Astrocyte of the cerebellum (primary cell): Measurements from ENCODE around the gene AGBL4.
A peak's percentile ranks its signal among the peaks of the same experiment; 100 is the strongest.
"Not testable (repeated sequence)": the region's sequence is repeated elsewhere in the genome, so short reads cannot be mapped to it uniquely, and the experiment has no call there.

Experiments
- DNase-seq: peaks from one replicate; pipeline ENCODE4 v3.0.0-alpha.2; 2011; ENCODE audit warnings: low read depth
- H3K4me3 ChIP-seq: 2 replicates; pipeline ENCODE4 v1.5.1; 2011; ENCODE audit warnings: mild to moderate bottlenecking, low read depth, low read length, moderate library complexity
- in situ Hi-C: cut with HindIII; loops from 2 replicates; pipeline ENCODE4 v1.10.0; 2017; ENCODE audit warnings: low sequenced_read_pairs
- TF ChIP-seq, protein P1 (sequence below): IDR thresholded peaks from 2 replicates; pipeline ENCODE4 v1.5.1; 2012; ENCODE audit warnings: low read length, low read depth, moderate library complexity, mild to moderate bottlenecking; ENCODE audit errors: missing control alignments

The AGBL4 gene

DNA sequence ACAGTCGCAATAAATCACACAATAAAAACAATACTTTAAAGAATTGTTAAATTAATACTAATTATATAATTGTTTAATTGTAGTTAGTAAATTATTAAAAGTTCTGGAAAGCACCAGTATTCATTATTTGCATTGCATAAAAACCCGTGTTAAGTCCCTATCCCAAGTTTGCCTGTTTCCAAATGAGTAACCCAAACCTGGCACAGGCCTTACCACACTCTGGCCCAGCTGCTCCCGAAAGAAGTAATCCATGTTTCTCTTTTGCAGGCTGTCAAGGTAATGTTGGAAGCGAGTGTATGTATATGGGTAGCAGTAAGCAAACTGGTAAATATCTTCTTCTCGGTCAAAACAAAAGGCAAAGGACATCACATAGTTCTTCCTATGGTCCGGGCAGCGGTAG lies 978.4 kb downstream of the AGBL4 start:
- TF ChIP-seq, protein P1, sequence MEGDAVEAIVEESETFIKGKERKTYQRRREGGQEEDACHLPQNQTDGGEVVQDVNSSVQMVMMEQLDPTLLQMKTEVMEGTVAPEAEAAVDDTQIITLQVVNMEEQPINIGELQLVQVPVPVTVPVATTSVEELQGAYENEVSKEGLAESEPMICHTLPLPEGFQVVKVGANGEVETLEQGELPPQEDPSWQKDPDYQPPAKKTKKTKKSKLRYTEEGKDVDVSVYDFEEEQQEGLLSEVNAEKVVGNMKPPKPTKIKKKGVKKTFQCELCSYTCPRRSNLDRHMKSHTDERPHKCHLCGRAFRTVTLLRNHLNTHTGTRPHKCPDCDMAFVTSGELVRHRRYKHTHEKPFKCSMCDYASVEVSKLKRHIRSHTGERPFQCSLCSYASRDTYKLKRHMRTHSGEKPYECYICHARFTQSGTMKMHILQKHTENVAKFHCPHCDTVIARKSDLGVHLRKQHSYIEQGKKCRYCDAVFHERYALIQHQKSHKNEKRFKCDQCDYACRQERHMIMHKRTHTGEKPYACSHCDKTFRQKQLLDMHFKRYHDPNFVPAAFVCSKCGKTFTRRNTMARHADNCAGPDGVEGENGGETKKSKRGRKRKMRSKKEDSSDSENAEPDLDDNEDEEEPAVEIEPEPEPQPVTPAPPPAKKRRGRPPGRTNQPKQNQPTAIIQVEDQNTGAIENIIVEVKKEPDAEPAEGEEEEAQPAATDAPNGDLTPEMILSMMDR: no peak
- H3K4me3 ChIP-seq: no peak overlapping the region
- DNase-seq: no peak
- in situ Hi-C loops: no loop called here

GRCh38 chr1:49036700-49037099 lies 987.1 kb downstream of the AGBL4 start:
- TF ChIP-seq, protein P1: peak; percentile 10
- in situ Hi-C loops: no loop called here
- no peak overlapping the region for H3K4me3 ChIP-seq
- DNase-seq: no peak

GRCh38 chr1:49028396-49028795 lies 995.4 kb downstream of the AGBL4 start:
- TF ChIP-seq, protein P1: no peak
- in situ Hi-C loops: no loop called here
- no peak overlapping the region for H3K4me3 ChIP-seq
- no peak for DNase-seq

- H3K4me3 ChIP-seq: no peak overlapping the region
- in situ Hi-C loops: no loop called here
- no peak for DNase-seq
- TF ChIP-seq, protein P1: no peak
Measured at GRCh38 chr1:49026230-49026811, 997.4 kb downstream of the AGBL4 start.

DNA sequence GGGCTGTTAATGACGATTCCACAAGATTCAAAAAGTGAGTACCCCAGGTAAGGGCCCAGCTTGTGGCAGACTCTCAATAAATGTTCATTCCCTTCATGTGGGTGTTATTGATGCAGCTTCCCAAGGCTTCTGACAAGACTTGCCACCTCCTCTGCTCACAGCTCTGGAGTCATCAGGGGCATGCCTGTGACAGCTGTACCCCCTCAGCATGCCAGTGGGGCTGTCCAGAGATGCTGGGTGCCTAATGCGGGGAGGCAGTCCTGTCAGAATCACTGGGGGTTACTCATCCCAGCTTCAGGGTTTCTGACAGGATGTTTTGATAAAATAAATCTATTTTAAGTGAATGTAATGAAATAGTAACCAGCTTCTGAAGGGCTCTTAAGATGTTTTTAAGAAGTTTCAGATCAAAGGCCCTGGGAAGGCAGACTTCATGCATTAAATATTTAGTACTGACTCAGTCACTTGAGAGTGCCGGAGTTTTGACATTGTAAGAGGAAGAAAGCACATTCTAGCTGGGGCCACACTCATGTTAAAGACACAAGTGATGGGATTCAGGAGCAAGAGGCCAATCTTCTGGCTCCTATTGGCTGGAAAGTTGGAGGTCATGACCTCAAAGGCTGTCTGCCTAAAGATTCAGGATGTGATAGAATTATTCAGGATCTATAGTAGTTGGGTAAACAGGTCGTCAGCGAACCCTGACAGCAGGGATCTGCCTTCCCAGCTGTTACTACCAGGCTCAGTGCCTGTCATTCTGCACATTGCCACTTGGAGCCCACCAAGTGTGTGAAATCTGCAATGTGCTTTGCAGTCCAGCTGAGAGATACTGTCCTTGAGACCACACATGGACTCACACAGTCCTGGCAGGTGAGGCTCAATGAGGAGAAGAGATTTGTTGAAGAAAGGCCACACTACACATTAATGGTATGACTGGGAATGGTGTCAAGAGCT lies 1007.5 kb downstream of the AGBL4 start:
- TF ChIP-seq, protein P1: no peak
- no peak overlapping the region for H3K4me3 ChIP-seq
- in situ Hi-C loops: no loop called here
- DNase-seq: no peak

DNA sequence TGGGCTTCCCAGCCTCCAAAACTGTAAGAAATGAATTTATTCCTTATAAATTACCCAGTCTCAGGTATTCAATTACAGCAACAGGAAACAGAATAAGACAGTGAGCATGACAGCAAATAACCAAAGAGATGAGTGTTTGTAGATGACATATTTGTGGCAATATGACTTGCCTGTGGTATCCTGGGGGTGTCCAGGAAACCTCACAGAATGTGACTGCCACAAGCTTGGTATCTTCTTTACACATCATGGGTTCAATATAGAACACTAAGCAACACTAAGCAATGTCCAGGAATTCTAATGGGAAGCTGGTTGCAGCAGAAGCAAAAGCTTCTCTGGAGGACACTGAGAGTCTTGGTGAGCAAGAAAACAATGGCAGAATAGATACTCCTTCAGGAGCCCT lies 1010.7 kb downstream of the AGBL4 start:
- TF ChIP-seq, protein P1: no peak
- in situ Hi-C loops: no loop called here
- no peak for DNase-seq
- H3K4me3 ChIP-seq: no peak overlapping the region

- in situ Hi-C loops, DNase-seq, H3K4me3 ChIP-seq: not testable (repeated sequence)
Measured at GRCh38 chr1:49002981-49003380, 1020.8 kb downstream of the AGBL4 start.
